ENCODE results near the gene CDA.
A peak's percentile ranks its signal among the peaks of the same experiment; 100 is the strongest.

The CDA gene

DNA sequence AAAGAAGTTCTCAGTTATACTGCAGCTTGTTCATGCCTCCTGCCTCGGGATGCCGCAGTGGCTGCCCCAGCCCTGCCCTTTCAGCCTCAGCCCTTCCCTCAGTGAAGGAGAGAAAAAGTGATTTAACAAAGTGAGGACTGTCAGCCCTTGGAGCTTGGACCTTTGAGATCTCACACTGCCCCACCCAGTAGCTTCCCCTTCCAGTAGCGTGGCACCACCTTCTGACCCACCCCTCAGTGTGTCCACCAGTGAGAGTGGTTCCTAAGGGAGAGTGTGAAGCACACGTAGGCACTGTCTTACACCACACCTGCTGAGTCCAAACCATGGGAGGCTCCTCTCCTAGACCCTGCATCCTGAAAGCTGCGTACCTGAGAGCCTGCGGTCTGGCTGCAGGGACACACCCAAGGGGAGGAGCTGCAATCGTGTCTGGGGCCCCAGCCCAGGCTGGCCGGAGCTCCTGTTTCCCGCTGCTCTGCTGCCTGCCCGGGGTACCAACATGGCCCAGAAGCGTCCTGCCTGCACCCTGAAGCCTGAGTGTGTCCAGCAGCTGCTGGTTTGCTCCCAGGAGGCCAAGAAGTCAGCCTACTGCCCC, at the start of gene CDA:
Gene CDA, plus strand, starts transcription at position 464 of the 592 bp plus-strand sequence. Its CDS starts 33 bp downstream, at position 497.
- no peak for DNase-seq

DNA sequence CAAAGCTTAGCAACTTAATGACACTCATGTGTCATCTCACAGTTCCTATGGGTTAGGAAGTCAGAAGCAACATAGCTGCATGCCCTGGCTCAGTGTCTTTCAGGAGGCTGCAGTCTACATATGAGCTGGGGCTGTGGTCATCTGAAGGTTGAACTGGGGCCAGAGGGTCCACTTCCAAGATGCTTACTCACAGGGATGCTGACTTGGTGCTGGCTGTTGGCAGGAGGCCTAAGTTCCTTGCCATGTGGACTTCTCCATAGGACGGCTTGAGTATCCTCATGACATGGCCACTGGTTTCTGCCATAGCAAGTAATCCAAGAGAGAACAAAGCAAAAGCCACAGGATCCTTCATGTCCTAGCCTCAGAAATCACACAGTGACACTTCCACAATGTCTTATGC, 48.6 kb upstream of the CDA start:
- DNase-seq = no peak

DNA sequence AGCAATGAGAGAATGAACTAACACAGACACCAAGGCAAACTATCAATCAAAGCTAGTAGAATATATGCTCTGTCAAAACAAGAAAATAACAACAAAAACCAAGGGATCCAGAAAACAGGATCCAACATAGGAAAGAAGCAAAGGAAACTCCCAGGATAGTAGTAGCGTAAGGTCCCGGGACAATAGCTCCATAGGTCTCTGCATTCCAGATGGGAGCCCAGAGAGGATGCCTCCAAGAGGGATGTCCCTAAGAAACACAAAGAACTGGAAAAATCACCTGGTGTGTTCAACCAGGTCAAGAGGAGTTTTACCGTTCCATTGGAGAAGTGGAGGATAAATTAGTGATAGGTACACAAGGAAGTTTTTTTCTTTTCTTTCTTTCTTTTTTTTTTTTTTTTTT, 42.3 kb upstream of the CDA start:
- no peak for DNase-seq

DNA sequence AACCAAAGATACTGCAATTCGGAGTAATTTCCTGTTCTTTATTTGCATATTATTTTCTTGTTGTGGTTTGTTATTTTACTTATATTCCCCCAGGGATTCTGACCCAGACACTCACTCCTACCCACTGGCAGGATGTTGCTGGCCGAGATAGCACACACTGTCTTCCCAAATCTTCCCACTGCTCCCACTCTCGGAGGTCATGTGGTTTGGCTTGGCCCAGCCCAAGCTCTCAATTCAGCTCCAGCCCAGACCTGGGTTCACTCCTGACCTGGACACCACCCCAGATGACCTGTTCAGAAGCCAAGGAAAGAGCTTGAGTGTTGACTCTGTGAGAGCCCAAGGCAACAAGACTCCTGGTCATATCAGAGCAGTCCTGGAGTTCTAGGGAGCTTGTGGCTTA, 37.7 kb upstream of the CDA start:
- no peak for DNase-seq

DNA sequence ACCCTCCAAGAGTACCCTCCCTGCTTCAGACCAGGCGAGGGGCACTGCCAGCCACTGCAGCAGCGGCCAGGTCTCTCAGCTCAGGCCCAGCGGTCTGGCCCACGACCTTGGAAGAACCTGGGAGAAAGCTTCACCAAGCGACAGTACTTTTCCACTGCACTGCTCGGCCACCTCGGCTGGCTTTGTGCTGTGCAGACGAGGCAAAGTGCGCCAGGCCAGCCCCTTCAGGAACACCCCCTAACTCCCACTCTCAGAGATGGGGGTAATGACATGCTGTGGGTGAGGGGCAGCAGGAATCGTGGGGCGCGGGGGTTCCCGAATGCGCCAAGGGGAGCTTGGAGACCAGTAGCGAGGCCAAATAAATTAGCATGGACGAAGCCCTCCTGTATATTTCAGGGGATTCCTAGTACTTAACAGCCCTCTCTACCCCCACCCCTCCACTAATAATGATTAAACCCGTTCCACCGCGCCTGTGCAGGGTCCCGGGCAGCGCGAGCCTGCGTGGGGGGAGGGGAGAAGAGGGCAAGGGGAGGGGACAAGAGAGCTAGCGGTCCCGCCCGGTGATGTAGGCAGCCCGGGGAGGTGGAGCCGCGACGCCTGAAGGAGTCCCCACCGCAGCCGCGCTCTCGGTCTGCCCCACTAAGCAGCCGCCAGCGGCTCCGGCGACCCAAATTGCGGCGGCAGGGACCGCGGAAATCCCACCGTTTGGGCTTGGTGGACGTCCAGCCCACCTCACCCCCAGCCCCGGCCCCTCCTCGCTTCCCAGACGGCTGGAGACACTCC, 36.8 kb upstream of the CDA start, which contains the start of gene FAM43B:
Gene FAM43B, plus strand, starts transcription at position 629 of the 783 bp plus-strand sequence. CDS start 401 bp downstream, outside the sequence.
- no peak for DNase-seq

DNA sequence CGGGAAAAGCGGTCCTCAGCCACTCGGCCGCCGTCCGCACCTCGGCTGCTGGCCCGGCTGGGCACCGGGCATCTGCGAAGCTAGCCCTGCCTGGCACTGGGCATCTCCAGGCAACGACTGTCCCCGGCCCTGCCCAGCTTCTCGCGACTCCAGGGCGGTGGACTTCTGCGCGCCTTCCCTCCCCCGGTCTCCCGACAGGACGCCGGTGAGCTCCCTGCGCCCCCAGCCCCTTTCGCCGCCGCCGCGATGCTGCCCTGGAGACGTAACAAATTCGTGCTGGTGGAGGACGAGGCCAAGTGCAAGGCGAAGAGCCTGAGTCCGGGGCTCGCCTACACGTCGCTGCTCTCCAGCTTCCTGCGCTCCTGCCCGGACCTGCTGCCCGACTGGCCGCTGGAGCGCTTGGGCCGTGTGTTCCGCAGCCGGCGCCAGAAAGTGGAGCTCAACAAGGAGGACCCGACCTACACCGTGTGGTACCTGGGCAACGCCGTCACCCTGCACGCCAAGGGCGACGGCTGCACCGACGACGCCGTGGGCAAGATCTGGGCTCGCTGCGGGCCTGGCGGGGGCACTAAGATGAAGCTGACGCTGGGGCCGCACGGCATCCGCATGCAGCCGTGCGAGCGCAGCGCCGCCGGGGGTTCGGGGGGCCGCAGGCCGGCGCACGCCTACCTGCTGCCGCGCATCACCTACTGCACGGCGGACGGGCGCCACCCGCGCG, 36.0 kb upstream of the CDA start:
- no peak for DNase-seq

DNA sequence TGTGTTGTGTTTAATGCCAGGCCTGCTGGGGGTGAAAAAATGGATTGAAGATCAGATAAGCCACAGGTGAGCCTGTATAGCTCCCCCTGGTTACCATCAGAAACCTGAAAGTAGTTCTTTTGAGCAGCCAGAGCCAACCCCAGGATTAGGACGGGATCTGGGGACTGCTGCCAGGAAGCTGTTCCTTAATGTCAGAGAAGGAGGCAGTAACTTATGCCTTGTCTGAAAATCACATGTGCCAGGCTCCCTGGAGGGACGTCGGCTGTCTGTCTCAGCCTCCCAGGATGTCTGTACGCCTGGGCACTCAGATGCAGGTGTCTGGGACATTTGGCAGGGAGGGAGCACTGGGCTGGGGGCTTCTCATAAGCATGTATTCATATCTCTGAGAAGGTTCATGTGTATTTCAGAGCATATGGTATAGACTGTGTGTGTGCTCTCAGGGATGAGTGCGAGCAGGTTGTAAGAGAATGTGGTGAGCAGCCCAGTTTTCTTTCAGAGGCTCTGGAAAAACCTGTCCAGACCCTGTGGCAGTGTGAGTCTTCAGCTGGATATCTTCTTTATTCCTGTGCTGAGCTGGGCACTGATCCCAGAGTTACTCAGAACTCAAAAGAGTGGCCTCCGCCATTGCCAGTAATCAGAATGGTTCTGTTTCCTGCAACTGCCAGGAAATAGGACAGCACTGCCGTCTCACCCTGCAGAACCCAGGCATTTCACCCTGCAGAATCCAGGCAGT, 33.7 kb upstream of the CDA start:
- no peak for DNase-seq

DNA sequence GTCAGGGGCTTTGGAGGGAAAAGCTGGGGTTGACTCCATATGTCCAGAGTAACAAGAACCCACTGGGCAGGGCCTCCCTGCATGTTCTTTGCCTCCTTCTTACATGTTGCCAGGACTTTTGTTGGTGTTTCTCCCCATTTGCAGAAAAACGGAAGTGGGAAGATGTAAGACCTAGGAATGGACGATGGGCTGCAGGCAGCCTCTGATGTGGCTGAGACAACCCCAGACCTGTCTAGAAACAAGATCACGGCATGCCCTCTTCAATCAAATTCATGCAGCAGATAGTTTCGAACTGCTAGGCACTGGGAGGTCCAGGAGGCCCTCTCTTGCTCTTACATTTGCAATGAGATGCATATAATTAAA, 33.2 kb upstream of the CDA start:
- DNase-seq = no peak

DNA sequence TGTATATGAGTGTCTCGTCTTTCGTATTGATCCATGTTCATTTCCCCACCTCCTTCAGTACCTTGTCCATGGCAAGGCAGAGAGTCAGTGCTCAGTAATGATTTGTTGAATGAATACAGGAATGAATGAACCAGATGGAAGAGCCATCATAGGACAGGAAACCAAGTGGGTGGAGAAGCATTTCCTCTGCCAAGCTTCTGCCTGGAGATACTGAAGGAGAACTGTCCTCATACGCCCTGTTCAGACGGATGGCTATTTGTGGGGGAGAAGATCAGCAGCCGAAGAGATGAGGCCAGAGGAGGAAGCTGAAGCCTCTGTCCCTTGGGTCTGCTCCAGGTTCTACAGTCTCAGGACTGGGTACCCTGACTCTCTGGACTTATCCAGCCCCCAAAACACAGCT, 30.7 kb upstream of the CDA start:
- no peak for DNase-seq

DNA sequence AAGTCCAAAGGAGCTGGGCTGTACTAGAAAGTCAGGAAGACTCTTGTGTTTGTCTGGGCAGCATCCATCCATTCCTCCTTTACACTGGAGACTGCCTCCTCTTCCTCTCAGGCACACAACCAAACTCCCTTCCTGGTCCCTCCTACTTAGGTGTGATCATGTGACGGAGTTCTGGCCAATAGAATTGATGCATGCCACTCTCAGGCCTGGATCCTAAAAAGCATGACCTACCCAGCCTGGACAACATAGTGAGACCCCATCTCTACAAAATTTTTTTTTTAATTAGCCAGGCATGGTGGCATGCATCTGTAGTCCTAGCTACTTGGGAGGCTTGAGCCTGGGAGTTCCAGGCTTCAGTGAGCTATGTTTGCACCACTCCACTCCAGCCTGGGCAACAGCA, 27.9 kb upstream of the CDA start:
- DNase-seq = no peak

DNA sequence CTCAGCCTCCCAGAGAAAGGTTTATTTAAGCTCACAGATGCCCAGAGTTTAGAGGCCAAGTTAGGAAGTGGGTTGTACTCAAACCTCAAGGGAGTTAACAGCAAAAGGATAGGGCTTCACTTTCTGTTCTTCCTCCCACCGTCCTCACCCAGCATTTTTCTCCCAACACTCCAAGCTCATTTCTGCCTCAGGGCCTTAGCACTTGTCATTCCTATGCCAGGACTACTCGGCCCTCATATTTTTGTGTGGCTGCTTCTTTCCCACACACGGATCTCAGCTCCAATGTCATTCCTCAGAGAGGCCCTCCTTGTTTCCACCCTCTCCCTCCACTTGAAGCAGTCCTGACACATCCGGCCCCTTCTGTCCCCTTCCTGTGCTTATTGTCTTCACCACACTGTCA, 23.7 kb upstream of the CDA start:
- no peak for DNase-seq

DNA sequence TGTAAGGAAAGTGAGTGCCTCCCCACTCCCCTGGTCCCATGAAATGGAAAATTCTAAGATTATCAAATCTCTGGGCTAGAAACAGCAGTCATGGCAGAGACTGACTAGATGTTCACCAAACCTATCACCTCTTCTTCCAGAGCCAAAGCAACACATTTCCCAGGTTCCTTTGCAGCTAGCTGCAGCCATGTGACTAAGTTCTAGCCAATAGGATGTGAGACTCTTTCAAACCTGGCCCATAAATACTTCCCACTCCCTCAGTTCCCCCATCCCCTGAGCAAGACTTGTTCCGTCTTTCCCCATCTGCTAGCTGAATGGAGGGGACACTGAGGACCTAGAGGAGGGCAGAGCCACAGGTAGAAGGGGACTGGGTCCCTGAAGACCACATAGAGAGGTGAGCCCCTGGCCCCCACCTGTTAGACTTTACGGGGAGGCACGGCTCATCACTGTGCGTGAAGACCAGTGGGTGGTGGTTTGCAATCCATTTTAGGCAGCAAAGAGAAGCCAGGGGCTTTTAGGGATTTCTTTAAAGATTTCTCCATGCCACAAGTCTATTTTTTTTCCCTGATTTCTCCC, 19.3 kb upstream of the CDA start:
- DNase-seq = no peak

DNA sequence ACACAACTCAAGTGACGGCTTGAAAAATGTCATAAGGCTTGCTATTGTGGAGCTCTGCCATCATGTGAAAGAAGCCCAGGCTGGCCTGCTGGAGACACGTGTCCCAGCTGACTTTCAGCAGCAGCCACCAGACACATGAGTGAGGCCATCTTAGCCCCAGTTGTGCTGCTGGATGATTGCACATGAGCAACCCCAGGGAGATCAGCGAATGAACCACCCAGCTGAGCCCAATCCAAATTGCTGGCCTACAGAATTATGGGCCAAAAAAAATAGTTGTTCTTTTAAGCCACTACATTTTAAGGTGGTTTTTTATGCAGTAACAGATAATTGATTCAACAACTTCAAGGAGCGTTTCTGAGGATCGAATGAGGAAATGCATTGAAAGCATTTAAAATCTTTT, 17.5 kb upstream of the CDA start:
- DNase-seq = no peak

DNA sequence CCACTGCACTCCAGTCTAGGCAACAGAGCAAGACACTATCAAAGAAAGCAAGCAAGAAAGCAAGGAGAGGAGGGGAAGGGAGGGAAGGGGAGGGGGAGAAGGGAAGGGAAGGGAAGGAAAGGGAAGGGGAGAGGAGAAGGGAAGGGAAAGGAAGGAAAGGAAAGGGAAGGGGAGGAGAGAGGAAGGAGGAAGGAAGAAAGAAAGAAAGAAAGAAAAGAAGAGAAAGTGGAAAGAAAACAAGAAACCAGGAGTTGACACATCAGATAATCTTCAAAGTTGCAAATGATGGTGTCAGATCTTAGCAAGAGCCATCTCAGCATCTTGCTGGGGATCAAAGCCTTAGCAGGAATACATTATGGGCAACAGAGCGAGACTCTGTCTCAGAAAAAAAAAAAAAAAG, 14.9 kb upstream of the CDA start:
- no peak for DNase-seq

DNA sequence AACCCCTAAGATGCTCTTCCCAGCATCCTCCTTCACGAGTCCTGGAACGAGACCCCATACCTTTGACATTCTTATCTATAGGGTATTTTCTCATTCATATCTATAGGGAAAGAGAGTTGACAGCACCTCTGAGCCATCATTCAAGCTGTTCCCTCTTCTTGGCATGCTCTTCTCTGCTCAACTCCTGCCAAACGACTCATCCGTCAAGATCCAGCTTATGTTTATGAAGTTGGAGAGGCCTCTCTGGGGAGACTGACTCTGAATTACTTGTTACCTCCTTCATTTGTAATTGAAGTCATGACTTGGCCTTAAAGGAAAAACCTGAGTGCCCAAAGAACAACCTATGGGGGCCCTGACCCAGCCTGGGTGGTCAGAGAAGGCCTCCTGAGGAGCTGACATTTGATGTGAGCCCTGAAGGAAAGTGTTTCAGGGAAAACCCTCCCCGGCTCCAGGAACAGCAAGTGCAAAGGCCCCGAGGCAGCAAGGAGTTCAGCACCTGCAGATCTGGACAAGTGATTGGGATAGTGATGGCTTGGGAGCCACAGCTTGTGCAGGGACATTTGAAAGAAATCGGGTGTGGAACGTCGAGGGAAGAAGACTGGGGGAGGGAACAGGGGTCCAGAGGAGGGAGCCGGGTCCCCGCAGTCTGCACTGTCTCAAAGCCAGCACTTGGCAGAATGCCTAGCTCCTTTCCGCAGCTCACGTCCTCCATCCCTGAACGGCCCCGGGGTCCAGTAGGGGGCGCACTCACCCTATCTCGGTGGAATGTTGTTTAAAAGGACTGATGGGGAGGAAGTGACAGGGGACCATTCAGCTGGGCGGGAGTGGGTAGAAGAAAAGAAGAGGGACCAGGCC, 14.0 kb upstream of the CDA start:
- DNase-seq = peak; percentile 84

DNA sequence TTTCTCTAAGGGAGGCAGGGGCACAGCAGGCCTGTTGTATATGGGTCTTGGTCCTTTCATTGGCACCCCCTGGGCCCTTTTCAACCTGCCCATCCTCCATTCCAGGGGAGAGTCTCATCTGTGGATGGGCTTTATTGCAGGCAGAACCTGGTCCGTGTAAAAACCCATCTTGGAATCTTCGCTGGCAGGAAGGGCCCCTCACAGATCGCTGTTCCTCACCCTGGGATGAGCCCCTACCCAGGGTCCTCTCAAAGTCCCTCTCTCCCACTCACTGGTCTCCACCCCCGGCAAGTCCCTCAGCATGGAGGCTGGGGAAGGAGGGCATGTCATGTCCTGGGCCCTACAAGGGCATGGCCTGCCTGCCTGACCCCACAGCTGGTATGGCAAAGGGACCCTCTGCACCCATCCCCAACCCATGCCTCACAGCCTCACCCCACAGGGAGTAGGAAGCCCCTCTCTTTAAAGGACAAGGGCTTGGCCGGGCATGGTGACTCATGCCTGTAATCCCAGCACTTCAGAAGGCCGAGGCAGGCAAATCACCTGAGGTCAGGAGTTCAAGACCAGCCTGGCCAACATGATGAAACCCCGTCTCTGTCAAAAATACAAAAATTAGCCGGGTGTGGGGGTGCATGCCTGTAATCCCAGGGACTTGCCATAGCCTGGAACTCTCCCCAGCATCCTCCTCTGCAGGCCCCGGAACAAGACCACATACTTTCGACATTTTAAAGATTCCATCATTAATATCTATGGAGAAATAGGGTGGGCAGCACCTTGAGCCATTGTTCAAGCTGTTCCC, 13.2 kb upstream of the CDA start:
- DNase-seq = no peak

DNA sequence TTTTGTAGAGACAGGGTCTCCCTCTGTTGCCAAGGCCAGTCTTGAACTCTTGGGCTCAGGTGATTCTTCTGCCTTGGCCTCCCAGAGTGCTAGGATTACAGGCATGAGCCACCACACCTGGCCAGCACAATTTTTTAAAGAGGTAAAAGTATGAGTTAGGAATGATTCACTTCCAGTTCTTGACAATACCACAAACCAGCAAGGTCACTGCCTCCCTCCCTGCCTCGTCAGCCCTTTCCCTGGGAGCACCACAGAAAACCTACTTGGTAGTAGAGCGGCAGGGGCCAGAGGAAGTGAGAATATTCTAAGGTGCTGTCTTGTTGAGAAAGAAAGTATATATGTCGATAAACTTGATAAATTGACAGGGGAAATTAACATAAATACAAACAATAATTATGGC, 10.8 kb upstream of the CDA start:
- no peak for DNase-seq

DNA sequence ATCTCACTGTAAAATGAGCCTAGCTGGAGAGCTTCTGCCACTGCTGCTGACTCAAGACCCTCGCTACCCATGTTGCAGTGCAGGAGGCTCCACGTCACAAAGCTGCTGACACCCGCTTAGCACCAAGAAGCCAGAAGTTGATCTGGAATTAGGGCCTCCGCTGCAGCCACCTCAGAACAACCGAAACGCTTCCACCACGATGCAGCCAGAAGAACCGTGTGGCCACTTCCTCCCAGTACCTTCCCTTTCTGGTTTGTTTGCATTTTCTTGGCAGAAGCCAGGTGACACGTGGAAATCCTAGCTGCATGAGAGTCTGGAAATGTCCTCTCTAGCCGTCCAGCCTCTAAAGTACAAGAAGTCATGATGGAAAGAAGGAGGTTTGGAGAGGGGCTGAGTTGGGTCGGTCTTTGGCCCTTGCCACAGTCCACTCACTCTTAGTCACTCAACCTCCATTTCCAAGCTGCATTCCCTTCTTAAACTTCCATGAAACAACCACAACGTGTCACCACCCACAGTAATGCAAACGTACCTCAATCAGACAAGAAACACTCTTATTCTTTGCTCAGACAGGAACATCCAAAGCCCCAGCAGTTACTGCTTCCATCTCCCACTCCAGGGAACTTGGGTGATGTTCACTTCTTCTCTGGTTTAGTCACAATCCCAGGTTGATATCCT, 10.0 kb upstream of the CDA start:
- no peak for DNase-seq

DNA sequence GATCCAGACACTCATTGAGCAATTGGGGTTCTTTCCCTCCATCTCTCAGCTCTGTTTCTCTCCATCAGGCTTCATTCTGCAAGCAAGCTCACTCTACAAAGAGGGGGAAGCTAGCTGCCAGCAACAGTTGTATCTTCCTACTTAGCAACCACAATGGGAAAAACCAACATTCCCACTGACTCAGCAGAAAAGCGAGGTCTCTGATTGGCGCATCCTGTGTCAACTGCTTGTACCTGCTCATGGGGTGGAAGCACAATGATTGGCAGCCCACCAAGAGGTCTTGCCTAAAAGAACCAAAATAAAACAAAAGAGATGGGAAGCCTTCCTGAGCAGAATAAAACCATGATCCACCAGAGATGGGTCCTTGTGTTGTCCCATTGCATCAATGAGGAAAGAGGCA, 4.0 kb upstream of the CDA start:
- no peak for DNase-seq

DNA sequence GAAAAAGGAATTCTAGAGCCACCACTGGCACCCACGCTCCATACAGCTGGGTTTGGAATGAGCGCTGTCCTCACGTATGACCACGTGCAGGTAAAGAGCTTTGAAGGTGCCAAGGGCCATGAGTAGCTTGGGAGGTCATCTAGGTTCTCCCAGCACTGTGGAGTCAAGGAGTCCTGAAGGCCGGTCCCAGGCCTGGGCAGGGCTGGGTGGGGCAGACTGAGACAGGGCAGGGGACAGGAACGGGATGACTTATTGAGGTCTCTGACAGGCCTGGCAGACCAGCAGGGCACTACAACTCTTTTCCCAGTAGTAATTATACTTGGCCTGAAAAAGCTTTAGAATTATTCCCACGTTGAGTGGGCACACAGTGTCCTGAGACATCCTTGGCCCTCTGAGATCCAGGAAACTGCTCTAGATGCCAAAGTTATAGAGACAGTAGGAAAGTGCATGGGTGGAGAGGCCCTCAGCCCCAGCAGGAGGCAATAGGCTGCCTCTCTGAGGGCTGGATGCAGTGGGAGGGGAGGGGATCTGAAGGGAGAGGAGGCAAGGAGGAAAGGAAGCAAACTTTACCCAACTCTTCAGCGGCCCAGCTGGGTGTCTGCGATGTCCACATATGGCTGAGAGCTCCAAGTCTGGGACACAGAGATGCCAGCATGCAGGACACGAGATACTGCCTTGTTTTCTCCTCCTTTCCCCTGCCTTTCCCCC, 1.8 kb upstream of the CDA start:
- no peak for DNase-seq
